Glomerular endothelial cell (primary cell): Measurements from ENCODE around the gene SACM1L. TPM values are rescaled to one million over a fixed set of nuclear protein-coding genes. Genes with fewer than 3 reads are reported as not detected.
"Not testable (repeated sequence)": the region's sequence is repeated elsewhere in the genome, so short reads cannot be mapped to it uniquely, and the experiment has no call there.

ENCODE experiments used
- DNase-seq: peaks from one replicate; pipeline ENCODE4 v3.0.0-alpha.2; 2011; ENCODE audit warnings: low read depth, low spot score; ENCODE audit errors: extremely low read depth
- total RNA-seq: library from RNA; depleted of rRNA; stranded (reverse); fragments of >200 nt; gene quantifications from 2 replicates; pipeline ENCODE4 v1.2.3, GENCODE V29; 2015

The SACM1L gene
- total RNA-seq, 1 donor from 2014 or later, result 27.8 TPM

- no peak for DNase-seq
Measured at GRCh38 chr3:45737234-45737633, 48.0 kb downstream of the SACM1L start.

DNA sequence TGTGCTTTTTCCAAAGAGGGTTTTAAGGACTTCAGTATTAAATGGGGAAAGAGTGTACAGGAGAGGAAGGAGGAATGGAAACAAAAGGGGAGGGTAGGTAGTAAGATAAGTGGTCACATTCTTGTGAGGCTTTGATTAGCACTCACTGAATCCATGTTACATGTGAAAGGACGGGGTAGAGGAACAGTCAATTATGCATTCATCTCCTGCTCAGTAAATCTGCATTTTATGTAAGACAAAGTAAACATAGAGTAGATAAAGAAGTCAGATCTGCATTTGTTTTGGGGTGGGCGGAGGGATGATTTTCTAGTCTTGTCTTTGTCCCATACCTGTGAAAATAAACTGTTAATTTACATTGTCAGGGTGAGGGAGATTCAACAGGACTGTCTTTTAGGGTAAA is 50.8 kb downstream of the SACM1L start:
- no peak for DNase-seq

- DNase-seq, result no peak
Measured at GRCh38 chr3:45741247-45741646, 52.1 kb downstream of the SACM1L start.

DNA sequence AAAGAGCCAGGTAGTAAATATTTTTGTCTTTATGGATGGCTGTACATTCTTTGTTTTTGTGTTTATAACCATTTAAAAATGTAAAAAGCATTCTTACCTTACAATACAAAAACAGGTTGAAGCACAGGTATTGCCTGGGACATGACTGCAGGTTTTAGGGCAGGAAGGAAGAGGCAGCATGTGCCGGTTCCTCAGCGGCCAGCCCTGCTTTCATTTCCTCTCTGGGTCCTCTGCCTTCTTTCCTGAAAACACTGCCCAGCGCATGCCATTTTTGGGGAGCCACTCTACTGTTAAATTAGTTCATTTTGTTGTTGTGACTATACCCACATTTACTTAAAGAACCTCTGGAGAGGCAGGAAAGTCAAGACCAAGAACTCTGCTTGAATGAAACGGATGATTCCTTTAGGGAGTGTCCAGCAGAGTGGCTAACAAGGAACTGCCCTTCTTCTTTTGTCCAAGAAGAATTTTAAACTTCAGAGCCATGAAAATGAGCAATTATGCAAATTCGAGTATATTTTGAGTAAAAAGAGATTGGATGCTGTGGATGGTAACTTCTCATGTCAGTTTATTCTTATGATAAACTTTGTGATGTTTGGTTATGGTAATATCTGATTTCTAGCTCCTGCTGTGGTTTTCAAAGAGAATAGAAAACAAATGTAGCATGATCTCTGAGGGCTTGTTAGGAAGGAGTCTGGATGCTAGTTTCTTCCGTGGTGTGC is 52.7 kb downstream of the SACM1L start:
- no peak for DNase-seq

- no peak for DNase-seq
Measured at GRCh38 chr3:45742461-45743089, 53.4 kb downstream of the SACM1L start.

DNA sequence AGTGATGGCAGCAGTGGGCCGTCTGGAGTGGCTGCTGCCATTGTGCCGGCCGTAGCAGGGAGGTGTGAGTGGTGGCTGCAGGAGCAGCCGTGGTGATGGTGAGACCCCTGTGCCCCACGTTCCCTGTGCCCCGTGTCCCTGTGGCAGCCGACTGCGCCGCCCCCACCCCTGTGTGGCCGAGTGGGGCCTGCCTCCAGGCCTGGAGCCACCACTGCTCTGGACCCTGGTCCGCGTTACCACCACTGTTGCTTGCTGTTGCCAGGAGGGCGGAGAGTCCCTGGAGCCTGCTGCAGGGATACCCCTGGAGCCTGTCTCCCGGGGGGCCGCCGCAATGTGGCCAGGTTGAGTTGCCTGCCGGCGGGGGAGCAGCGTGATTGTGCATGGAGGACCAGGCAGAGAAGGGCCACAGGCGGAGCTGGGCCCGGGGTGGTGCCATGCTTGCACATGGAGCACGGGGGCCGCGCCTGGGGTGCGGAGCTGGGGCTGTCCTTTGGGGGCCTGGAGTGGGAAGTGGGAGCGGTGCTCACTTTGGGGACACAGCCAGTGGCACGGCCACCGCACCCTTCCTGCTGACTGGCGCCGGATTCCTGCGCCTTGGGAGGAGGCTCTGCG is 57.1 kb downstream of the SACM1L start:
- DNase-seq, result no peak

- no peak for DNase-seq
Measured at GRCh38 chr3:45746777-45747622, 57.8 kb downstream of the SACM1L start.

GRCh38 chr3:45748068-45748467 is 58.9 kb downstream of the SACM1L start:
- DNase-seq, result no peak

- DNase-seq, result not testable (repeated sequence)
Measured at GRCh38 chr3:45749036-45749600, 59.9 kb downstream of the SACM1L start.

- DNase-seq, result no peak
Measured at GRCh38 chr3:45749880-45750279, 60.7 kb downstream of the SACM1L start.

GRCh38 chr3:45751537-45752242 is 62.5 kb downstream of the SACM1L start:
- no peak for DNase-seq

DNA sequence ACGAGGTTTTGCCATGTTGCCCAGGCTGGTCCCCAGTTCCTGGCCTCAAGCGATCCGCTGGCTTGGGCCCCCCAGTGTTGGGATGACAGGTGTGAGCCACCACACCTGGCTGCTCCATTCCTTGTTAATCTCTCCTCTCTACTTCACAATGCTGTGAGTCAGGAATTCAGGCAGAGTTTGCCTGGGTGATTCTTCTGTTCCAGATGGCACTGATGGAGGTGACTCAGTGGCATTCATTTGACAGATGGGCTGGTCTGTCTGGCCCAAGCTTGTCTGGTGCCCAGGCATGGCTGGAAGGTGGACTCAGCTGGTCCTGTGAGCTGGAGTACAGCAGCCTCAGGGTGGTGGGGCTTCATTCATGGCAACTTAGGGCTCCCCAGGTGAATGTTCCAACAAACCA is 63.9 kb downstream of the SACM1L start:
- no peak for DNase-seq

DNA sequence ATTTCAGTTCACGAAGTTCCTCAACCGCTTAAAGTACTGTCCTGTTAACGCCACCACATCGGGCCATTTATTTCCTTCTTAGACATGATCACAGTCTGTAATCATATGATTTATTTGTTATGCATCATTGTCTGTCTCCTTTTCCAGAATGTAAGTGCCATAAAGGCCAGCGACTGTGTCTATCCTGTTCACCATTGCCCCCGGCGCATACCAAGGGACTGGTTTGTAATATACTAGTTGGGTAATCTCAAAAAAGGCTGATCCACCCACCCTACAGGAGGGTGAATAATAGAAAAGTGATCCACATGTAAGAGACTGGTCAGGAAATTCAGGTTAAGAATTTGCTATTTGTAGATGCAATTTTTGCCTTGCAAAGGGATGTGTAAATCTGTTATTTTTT is 65.3 kb downstream of the SACM1L start:
- DNase-seq, result no peak

- no peak for DNase-seq
Measured at GRCh38 chr3:45756055-45756454, 66.9 kb downstream of the SACM1L start.

DNA sequence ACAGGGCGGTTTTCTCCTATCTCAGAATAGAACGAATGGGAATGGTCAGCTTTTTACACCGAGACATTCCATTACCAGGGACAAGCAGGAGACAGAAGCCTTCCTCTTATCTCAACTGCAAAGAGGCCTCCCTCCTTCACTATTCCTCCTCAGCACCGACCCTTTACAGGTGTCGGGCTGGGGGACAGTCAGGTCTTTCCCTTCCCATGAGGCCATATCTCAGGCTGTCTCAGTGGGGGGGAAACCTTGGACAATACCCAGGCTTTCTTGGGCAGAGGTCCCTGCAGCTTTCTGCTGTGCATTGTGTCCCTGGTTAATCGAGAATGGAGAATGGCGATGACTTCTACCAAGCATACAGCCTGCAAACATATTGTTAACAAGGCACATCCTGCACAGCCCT is 67.9 kb downstream of the SACM1L start:
- DNase-seq, result not testable (repeated sequence)

- DNase-seq, result no peak
Measured at GRCh38 chr3:45758871-45759270, 69.7 kb downstream of the SACM1L start.

GRCh38 chr3:45759851-45760250 is 70.7 kb downstream of the SACM1L start:
- no peak for DNase-seq

DNA sequence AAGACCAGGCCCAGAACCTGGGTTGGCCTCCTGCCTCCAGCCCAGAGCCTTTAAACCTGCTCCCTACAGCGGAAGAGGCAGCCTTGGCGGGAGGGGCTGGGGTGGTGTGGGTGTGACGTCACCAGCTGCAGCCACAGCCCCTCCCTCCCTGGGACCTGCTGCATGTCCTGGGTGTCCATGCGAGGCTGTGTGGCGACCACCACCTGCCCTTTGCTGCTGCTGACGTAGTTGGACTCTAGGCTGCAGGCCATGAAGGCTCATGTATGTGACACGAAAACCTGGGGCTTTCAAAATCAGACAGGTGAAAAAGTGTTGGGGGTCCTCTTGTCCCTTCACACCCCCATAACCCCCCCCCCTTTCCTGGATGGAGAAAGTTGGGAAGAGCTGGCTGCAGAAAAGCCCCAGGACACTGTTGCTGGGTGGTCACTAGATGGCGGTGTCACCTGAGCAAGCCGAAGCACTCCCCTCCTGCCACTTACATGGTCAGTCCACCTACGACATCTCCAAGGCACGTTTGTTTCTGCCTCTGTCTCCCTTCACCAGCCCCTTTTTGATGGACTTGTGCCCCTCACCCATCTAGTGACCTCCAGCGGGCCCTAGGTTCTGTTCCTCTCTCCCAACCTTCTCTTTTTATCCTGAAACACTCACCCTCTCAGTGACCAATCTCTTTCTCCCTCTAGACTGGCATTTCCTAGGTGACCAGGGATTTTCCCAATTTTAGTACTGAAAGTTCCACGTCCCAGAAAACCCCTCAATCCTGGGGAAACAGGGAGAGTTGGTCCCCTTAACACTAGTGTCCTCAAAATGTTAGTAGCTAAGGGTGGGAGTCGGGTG is 71.9 kb downstream of the SACM1L start:
- DNase-seq, result peak; percentile 18

DNA sequence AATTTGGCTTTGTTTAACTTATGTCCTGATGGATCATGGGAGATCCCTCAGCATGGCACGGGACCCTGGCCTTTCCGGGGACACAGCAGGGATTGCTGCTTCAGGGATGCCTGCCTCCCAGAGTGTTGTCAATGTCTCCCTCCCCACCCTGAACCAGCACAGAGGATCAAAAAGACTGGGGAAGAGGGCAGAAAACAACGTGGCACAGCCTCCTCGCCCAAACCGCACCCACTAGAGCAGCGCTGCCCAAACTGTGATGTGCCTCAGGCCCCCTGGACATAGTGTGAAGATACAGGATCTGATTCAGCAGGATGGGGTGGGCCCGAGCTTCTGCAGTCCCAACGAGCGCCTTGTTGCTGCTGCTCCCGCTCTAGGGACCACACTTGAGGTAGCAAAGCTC is 72.6 kb downstream of the SACM1L start:
- DNase-seq, result no peak
